Measurements from ENCODE around the gene FUBP1. TPM values are rescaled to one million over a fixed set of nuclear protein-coding genes. Genes with fewer than 3 reads are reported as not detected.

The FUBP1 gene
- polyA plus RNA-seq, 1 experiment, result 142 TPM

- Histone ChIP-seq H3K27ac (ENCODE audit: low read depth, low read length) (no peak overlapping the region), H3K9me3 (ENCODE audit: control insufficient read depth, insufficient read depth, low read length) (no peaks in the 10 kb centered on the region), H3K27me3 (ENCODE audit: control insufficient read depth, insufficient read depth, low read length) (no peaks in the 10 kb centered on the region), H3K4me3 (ENCODE audit: low read depth, low read length) (no peak overlapping the region)
- CTCF ChIA-PET, result no interaction called here
- no peak for DNase-seq (ENCODE audit: low read depth, low spot score)
- POLR2A ChIA-PET, result no interaction called here
- TF ChIP-seq, protein P1, sequence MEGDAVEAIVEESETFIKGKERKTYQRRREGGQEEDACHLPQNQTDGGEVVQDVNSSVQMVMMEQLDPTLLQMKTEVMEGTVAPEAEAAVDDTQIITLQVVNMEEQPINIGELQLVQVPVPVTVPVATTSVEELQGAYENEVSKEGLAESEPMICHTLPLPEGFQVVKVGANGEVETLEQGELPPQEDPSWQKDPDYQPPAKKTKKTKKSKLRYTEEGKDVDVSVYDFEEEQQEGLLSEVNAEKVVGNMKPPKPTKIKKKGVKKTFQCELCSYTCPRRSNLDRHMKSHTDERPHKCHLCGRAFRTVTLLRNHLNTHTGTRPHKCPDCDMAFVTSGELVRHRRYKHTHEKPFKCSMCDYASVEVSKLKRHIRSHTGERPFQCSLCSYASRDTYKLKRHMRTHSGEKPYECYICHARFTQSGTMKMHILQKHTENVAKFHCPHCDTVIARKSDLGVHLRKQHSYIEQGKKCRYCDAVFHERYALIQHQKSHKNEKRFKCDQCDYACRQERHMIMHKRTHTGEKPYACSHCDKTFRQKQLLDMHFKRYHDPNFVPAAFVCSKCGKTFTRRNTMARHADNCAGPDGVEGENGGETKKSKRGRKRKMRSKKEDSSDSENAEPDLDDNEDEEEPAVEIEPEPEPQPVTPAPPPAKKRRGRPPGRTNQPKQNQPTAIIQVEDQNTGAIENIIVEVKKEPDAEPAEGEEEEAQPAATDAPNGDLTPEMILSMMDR (IDR thresholded peaks at IDR 0.05; ENCODE audit: low read depth, low read length), result no peak
Measured at GRCh38 chr1:77996734-77997133, 17.9 kb upstream of the FUBP1 start.

DNA sequence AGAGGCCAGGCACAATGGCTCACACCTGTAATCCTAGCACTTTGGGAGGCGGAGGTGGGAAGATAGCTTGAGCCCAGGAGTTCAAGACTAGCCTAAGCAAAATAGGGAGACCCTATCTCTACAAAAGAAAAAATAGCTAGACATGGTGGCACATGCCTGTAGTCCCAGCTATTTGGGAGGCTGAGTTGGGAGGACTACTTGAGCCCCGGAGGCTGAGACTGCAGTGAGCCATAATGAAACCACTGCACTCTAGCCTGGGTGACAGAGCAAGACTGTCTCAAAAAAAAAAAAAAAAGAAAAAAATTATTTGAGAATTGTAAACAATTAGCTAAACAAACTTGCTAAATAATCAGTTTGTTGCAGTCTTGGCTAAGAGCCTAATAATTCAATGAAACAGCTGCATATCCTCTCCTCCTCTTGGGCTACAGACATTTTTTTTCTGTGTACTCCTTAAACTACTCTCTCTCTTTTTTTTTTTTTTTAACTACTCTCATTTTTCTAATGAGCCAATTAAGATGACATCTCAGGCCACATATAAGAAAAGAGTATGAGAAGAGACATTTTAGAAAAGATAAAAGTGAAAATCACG is 15.3 kb upstream of the FUBP1 start:
- CTCF ChIA-PET, result interaction anchor here (0.7 to 1.5 kb wide), 3 partner anchors 16 to 71 kb away, joined by 3 read pairs; partner anchors contain the start of gene FUBP1
- POLR2A ChIA-PET, result interaction anchor here (0.6 kb wide), 1 partner anchor 285 kb away, joined by 3 read pairs; no protein-coding TSS in a partner anchor

DNA sequence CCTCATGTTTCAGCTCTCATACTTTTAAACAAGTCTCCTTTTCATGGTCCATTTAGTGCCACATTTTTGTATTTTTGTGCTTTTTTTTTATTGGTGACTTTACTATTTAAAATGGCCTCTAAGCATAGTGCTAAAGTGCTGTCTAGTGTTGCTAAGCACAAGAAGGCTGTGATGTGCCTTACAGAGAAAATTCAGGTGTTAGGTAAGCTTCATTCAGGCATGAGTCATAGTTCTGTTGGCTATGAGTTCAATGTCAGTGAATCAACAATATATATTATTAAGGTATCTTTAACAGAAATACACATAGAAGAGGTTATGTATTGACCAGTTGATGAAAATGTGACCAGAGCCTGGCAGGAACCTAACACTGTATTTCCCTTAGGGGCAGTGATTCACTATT is 12.8 kb upstream of the FUBP1 start:
- no peaks in the 10 kb centered on the region for H3K9me3 ChIP-seq (ENCODE audit: control insufficient read depth, insufficient read depth, low read length)
- ChIA-PET POLR2A (no interaction called here), CTCF (interaction anchor here (1.3 to 1.6 kb wide), 2 partner anchors 11 to 123 kb away, joined by 3 to 6 read pairs; no protein-coding TSS in a partner anchor)
- no peak for DNase-seq (ENCODE audit: low read depth, low spot score)
- no peak overlapping the region for H3K4me3 ChIP-seq (ENCODE audit: low read depth, low read length)
- H3K27me3 ChIP-seq (ENCODE audit: control insufficient read depth, insufficient read depth, low read length), result no peaks in the 10 kb centered on the region
- H3K27ac ChIP-seq (ENCODE audit: low read depth, low read length), result no peak overlapping the region
- TF ChIP-seq, protein P1 (IDR thresholded peaks at IDR 0.05; ENCODE audit: low read depth, low read length), result no peak

More for the DNA sequence above, 15.3 kb upstream of the FUBP1 start:
- TF ChIP-seq, protein P1 (IDR thresholded peaks at IDR 0.05; ENCODE audit: low read depth, low read length), result no peak
- H3K4me3 ChIP-seq (ENCODE audit: low read depth, low read length), result no peak overlapping the region
- no peak for DNase-seq (ENCODE audit: low read depth, low spot score)
- H3K27me3 ChIP-seq (ENCODE audit: control insufficient read depth, insufficient read depth, low read length), result no peaks in the 10 kb centered on the region
- H3K9me3 ChIP-seq (ENCODE audit: control insufficient read depth, insufficient read depth, low read length), result no peaks in the 10 kb centered on the region
- H3K27ac ChIP-seq (ENCODE audit: low read depth, low read length), result no peak overlapping the region

GRCh38 chr1:77990629-77991204 is 11.8 kb upstream of the FUBP1 start:
- ChIA-PET CTCF (interaction anchor here (1.3 to 1.6 kb wide), 3 partner anchors 10 to 124 kb away, joined by 3 to 6 read pairs (median 4); no protein-coding TSS in a partner anchor), POLR2A (no interaction called here)
- Histone ChIP-seq H3K4me3 (ENCODE audit: low read depth, low read length) (no peak overlapping the region), H3K27me3 (ENCODE audit: control insufficient read depth, insufficient read depth, low read length) (no peaks in the 10 kb centered on the region), H3K9me3 (ENCODE audit: control insufficient read depth, insufficient read depth, low read length) (no peaks in the 10 kb centered on the region), H3K27ac (ENCODE audit: low read depth, low read length) (no peak overlapping the region)
- TF ChIP-seq, protein P1 (IDR thresholded peaks at IDR 0.05; ENCODE audit: low read depth, low read length), result no peak
- DNase-seq (ENCODE audit: low read depth, low spot score), result no peak

- no peak overlapping the region for H3K4me3 ChIP-seq (ENCODE audit: low read depth, low read length)
- no peak overlapping the region for H3K27ac ChIP-seq (ENCODE audit: low read depth, low read length)
- DNase-seq (ENCODE audit: low read depth, low spot score), result no peak
- H3K9me3 ChIP-seq (ENCODE audit: control insufficient read depth, insufficient read depth, low read length), result no peaks in the 10 kb centered on the region
- ChIA-PET CTCF (interaction anchor here (1.2 to 1.3 kb wide), 2 partner anchors 9 to 11 kb away, joined by 3 to 4 read pairs; partner anchors contain the start of gene FUBP1), POLR2A (no interaction called here)
- no peaks in the 10 kb centered on the region for H3K27me3 ChIP-seq (ENCODE audit: control insufficient read depth, insufficient read depth, low read length)
- TF ChIP-seq, protein P1 (IDR thresholded peaks at IDR 0.05; ENCODE audit: low read depth, low read length), result no peak
Measured at GRCh38 chr1:77989744-77990143, 10.9 kb upstream of the FUBP1 start.
